SK-N-SH (cell line): ENCODE data around the gene DLG4. TPM values are rescaled to one million over a fixed set of nuclear protein-coding genes. Genes with fewer than 3 reads are reported as not detected.

Experiments used
- GABPA ChIP-seq: IDR thresholded peaks from 2 replicates; pipeline ENCODE4 v1.4.0; 2012; ENCODE audit warnings: low read depth, mild to moderate bottlenecking
- JUND ChIP-seq: IDR thresholded peaks from 2 replicates; pipeline ENCODE4 v1.4.0; 2012
- MXI1 ChIP-seq: IDR thresholded peaks from 2 replicates; pipeline ENCODE4 v1.6.1; 2012; ENCODE audit warnings: mild to moderate bottlenecking, low read depth, low read length, improper control_type of control experiment
- NFIC ChIP-seq: IDR thresholded peaks from 2 replicates; pipeline ENCODE4 v1.4.0; 2012; ENCODE audit warnings: borderline replicate concordance
- POLR2AphosphoS5 ChIP-seq: IDR thresholded peaks from 2 replicates; pipeline ENCODE4 v1.6.1; 2012; ENCODE audit warnings: low read depth, low read length
- RXRA ChIP-seq: IDR thresholded peaks from 2 replicates; pipeline ENCODE4 v1.4.0; 2012; ENCODE audit warnings: low read depth, mild to moderate bottlenecking, borderline replicate concordance
- SIN3A ChIP-seq: IDR thresholded peaks from 2 replicates; pipeline ENCODE4 v1.6.1; 2012; ENCODE audit warnings: low read depth, mild to moderate bottlenecking, low read length, moderate library complexity, borderline replicate concordance
- TEAD4 ChIP-seq: IDR thresholded peaks from 2 replicates; pipeline ENCODE4 v1.4.0; 2012; ENCODE audit warnings: mild to moderate bottlenecking, borderline replicate concordance; ENCODE audit not compliant: insufficient read depth
- polyA plus RNA-seq, 3 experiments: library from polyadenylated mRNA; depleted of rRNA; stranded (reverse); fragments of >200 nt; gene quantifications; 2 replicates each; pipeline ENCODE4 v1.2.3, GENCODE V29; 2012
- TF ChIP-seq, protein P1 (sequence below): IDR thresholded peaks from 2 replicates; pipeline ENCODE4 v1.4.0; 2012; ENCODE audit warnings: low read depth, borderline replicate concordance
- TF ChIP-seq, protein P2 (sequence below): fragments of 150-350 bp; IDR thresholded peaks from 2 replicates; pipeline ENCODE4 v1.6.1; 2017; ENCODE audit warnings: antibody characterized with exemption, low read length, low read depth, borderline replicate concordance
- TF ChIP-seq, protein P3 (sequence below): IDR thresholded peaks from 2 replicates; pipeline ENCODE4 v1.4.0; 2012; ENCODE audit warnings: low read depth
- TF ChIP-seq, protein P4 (sequence below): IDR thresholded peaks from 2 replicates; pipeline ENCODE4; 2012
- TF ChIP-seq, protein P5 (sequence below): IDR thresholded peaks from 2 replicates; pipeline ENCODE4 v1.6.1; 2012; ENCODE audit warnings: mild to moderate bottlenecking, low read depth, low read length, moderate library complexity

The DLG4 gene
- polyA plus RNA-seq, 1 of the 3 experiments (the other 2 are of a cell fraction) = 30.5 TPM

DNA sequence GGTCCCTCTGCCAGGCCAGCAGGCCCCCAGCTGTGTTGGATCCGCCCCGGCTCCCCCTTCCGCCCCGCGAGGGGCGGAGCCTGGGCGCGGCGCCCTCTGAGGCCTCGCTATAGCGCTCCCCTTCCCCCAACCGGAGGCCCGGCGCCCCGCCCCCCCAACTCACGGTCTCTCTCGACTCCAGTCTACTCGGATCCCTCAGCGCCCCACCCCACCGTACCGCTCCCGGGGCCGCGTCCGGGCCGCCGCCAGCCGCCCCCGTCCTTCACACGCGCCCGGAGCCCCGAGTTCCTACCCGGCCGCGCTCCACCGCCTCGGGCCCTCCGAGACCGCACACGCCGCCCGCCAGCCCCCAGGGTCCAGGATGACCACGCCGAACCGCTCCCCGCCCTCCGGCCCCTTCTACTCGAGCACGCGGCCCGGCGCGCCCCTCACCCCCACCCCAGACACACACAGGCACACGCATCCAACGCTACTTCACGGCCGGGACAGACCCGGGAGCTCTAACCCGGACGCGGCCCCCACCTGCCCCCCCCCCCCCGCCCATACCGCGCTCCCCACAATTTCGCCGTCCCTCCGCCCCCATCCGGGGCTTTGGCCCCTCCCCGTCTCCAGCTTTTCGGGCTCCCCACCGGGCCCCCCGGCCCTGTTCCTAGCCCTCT is 18.3 kb upstream of the DLG4 start (continued):
- TF ChIP-seq SIN3A (peak; percentile 51; the same call in 1 of the 2 replicates), MXI1 (peak; percentile 73), JUND (no peak), GABPA (no peak; the same call in 1 of the 2 replicates), TEAD4 (no peak), POLR2AphosphoS5 (no peak; the same call in none of the 2 replicates), NFIC (no peak), RXRA (no peak)
- TF ChIP-seq, protein P1, sequence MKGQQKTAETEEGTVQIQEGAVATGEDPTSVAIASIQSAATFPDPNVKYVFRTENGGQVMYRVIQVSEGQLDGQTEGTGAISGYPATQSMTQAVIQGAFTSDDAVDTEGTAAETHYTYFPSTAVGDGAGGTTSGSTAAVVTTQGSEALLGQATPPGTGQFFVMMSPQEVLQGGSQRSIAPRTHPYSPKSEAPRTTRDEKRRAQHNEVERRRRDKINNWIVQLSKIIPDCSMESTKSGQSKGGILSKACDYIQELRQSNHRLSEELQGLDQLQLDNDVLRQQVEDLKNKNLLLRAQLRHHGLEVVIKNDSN = no peak
- TF ChIP-seq, protein P2, sequence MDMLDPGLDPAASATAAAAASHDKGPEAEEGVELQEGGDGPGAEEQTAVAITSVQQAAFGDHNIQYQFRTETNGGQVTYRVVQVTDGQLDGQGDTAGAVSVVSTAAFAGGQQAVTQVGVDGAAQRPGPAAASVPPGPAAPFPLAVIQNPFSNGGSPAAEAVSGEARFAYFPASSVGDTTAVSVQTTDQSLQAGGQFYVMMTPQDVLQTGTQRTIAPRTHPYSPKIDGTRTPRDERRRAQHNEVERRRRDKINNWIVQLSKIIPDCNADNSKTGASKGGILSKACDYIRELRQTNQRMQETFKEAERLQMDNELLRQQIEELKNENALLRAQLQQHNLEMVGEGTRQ = no peak
- TF ChIP-seq, protein P3, sequence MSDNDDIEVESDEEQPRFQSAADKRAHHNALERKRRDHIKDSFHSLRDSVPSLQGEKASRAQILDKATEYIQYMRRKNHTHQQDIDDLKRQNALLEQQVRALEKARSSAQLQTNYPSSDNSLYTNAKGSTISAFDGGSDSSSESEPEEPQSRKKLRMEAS = peak; percentile 36
- TF ChIP-seq, protein P4, sequence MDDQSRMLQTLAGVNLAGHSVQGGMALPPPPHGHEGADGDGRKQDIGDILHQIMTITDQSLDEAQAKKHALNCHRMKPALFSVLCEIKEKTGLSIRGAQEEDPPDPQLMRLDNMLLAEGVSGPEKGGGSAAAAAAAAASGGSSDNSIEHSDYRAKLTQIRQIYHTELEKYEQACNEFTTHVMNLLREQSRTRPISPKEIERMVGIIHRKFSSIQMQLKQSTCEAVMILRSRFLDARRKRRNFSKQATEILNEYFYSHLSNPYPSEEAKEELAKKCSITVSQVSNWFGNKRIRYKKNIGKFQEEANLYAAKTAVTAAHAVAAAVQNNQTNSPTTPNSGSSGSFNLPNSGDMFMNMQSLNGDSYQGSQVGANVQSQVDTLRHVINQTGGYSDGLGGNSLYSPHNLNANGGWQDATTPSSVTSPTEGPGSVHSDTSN = peak; percentile 18; the same call in 1 of the 2 replicates
- TF ChIP-seq, protein P5, sequence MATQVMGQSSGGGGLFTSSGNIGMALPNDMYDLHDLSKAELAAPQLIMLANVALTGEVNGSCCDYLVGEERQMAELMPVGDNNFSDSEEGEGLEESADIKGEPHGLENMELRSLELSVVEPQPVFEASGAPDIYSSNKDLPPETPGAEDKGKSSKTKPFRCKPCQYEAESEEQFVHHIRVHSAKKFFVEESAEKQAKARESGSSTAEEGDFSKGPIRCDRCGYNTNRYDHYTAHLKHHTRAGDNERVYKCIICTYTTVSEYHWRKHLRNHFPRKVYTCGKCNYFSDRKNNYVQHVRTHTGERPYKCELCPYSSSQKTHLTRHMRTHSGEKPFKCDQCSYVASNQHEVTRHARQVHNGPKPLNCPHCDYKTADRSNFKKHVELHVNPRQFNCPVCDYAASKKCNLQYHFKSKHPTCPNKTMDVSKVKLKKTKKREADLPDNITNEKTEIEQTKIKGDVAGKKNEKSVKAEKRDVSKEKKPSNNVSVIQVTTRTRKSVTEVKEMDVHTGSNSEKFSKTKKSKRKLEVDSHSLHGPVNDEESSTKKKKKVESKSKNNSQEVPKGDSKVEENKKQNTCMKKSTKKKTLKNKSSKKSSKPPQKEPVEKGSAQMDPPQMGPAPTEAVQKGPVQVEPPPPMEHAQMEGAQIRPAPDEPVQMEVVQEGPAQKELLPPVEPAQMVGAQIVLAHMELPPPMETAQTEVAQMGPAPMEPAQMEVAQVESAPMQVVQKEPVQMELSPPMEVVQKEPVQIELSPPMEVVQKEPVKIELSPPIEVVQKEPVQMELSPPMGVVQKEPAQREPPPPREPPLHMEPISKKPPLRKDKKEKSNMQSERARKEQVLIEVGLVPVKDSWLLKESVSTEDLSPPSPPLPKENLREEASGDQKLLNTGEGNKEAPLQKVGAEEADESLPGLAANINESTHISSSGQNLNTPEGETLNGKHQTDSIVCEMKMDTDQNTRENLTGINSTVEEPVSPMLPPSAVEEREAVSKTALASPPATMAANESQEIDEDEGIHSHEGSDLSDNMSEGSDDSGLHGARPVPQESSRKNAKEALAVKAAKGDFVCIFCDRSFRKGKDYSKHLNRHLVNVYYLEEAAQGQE = 0 out of 2 replicates have a peak, but pooled peaks have one; percentile 13
